ENCODE data around the gene FMNL2. TPM values are rescaled to one million over a fixed set of nuclear protein-coding genes. Genes with fewer than 3 reads are reported as not detected.

The FMNL2 gene
- total and polyA plus RNA-seq, 12 donors: 3.3 to 16.0 (median 4.5) TPM

- Histone ChIP-seq H3K9me3 (no peaks in the 10 kb centered on the region), H3K27ac (no peak overlapping the region), H3K4me1 (peaks cover 0 to 17% (median 0%) of the 10 kb centered on the region in 9 donors), H3K27me3 (no peaks in the 10 kb centered on the region), H3K4me3 (no peak overlapping the region), H3K36me3 (peaks cover 0 to 16% (median 0%) of the 10 kb centered on the region in 9 donors)
- no peak for ATAC-seq
- TF ChIP-seq, protein P1, sequence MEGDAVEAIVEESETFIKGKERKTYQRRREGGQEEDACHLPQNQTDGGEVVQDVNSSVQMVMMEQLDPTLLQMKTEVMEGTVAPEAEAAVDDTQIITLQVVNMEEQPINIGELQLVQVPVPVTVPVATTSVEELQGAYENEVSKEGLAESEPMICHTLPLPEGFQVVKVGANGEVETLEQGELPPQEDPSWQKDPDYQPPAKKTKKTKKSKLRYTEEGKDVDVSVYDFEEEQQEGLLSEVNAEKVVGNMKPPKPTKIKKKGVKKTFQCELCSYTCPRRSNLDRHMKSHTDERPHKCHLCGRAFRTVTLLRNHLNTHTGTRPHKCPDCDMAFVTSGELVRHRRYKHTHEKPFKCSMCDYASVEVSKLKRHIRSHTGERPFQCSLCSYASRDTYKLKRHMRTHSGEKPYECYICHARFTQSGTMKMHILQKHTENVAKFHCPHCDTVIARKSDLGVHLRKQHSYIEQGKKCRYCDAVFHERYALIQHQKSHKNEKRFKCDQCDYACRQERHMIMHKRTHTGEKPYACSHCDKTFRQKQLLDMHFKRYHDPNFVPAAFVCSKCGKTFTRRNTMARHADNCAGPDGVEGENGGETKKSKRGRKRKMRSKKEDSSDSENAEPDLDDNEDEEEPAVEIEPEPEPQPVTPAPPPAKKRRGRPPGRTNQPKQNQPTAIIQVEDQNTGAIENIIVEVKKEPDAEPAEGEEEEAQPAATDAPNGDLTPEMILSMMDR (IDR thresholded peaks at IDR 0.05): no peak
- WGBS, 2 donors: 90 to 92% methylated on average over 5 of the region's 5 CpGs
- intact Hi-C loops (cut with DNase I): no loop called here
- no peak for DNase-seq
Observed at GRCh38 chr2:152556506-152556905, 221.5 kb downstream of the FMNL2 start.

DNA sequence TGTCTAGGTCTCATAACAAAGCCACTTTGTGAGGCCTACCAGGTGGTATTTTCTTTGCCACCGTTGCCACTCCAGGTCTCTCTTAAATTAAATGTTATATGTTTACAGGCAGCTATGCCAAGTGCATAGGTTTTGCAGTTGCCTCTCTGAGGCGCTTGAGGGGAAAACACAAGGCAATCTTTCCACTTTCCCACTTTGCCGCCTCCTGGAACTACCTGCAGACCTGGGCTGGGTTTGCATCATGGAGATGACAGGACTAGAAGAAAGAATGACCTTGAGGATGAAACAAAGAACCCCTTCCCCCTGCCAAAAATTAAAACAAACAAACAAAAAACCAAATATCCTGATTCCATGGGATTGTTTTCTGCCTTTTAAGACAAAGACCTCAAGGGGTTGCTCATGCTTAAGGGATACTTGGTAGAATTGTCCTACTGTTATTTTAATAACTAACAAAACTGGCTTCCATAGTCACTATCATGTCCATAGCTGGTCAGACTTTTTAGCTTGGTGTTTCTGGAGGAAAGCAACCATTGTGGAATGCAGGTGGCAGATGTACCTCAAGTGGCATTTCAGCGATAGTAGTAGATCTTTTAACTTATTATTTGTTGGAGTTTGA is 222.4 kb downstream of the FMNL2 start:
- Histone ChIP-seq H3K4me1 (peaks cover 0 to 17% (median 0%) of the 10 kb centered on the region in 9 donors), H3K36me3 (peaks cover 0 to 21% (median 0%) of the 10 kb centered on the region in 9 donors), H3K4me3 (no peak overlapping the region), H3K27me3 (no peaks in the 10 kb centered on the region), H3K27ac (no peak overlapping the region), H3K9me3 (no peaks in the 10 kb centered on the region)
- ATAC-seq: no peak
- intact Hi-C loops (cut with DNase I): no loop called here
- no peak for DNase-seq
- TF ChIP-seq, protein P1 (IDR thresholded peaks at IDR 0.05): no peak
- 96 to 99% methylated on average over 4 of the region's 4 CpGs for WGBS, 2 donors

- 91 to 94% methylated on average over 7 of the region's 7 CpGs for WGBS, 2 donors
- DNase-seq: no peak
- ATAC-seq: no peak
- Histone ChIP-seq H3K9me3 (no peaks in the 10 kb centered on the region), H3K27me3 (no peaks in the 10 kb centered on the region), H3K4me1 (peaks cover 0 to 11% (median 0%) of the 10 kb centered on the region in 9 donors), H3K36me3 (peaks cover 0 to 21% (median 0%) of the 10 kb centered on the region in 9 donors), H3K4me3 (no peak overlapping the region), H3K27ac (no peak overlapping the region)
- TF ChIP-seq, protein P1 (IDR thresholded peaks at IDR 0.05): no peak
- intact Hi-C loops (cut with DNase I): no loop called here
Observed at GRCh38 chr2:152558158-152558984, 223.4 kb downstream of the FMNL2 start.

DNA sequence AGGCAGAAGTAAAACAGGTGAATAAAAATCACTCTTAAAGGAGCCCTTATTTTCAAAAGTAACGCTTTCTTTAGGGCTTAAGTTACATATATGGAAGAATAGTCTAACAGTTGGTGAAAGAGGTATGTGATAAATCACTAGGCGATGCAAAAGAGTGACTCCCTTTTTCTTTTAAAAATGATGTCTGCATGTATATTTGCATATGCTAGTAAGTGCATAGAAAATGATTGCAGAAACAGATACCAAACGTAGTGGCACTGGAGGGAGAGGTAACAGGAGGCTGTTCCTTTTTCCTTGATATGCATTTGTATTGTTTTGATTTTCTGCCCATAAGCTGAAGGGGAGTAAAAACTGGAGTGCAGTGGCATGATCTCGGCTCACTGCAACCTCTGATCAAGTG is 224.0 kb downstream of the FMNL2 start:
- Histone ChIP-seq H3K27ac (no peak overlapping the region), H3K27me3 (no peaks in the 10 kb centered on the region), H3K9me3 (no peaks in the 10 kb centered on the region), H3K36me3 (peaks cover 0 to 21% (median 0%) of the 10 kb centered on the region in 9 donors), H3K4me3 (no peak overlapping the region), H3K4me1 (peaks cover 0 to 11% (median 0%) of the 10 kb centered on the region in 9 donors)
- 74 to 94% methylated on average over 4 of the region's 4 CpGs for WGBS, 2 donors
- TF ChIP-seq, protein P1 (IDR thresholded peaks at IDR 0.05): no peak
- no peak for ATAC-seq
- intact Hi-C loops (cut with DNase I): no loop called here
- DNase-seq: no peak
